Forelimb muscle (tissue), 1 donor: ENCODE results near the gene PTX4. TPM values are rescaled to one million over a fixed set of nuclear protein-coding genes. Genes with fewer than 3 reads are reported as not detected.
"Not testable (repeated sequence)": the region's sequence is repeated elsewhere in the genome, so short reads cannot be mapped to it uniquely, and the experiment has no call there.

Source experiments
- DNase-seq: peaks from one replicate; pipeline ENCODE4 v3.0.0-alpha.2; 2013; ENCODE audit warnings: low read depth
- polyA plus RNA-seq: library from polyadenylated mRNA; unstranded; fragments of 120-200 nt; gene quantifications from one replicate; pipeline ENCODE4 v1.2.1, GENCODE V29; 2013; ENCODE audit not compliant: insufficient read length

The PTX4 gene
- polyA plus RNA-seq, 1 donor = 0.53 TPM

DNA sequence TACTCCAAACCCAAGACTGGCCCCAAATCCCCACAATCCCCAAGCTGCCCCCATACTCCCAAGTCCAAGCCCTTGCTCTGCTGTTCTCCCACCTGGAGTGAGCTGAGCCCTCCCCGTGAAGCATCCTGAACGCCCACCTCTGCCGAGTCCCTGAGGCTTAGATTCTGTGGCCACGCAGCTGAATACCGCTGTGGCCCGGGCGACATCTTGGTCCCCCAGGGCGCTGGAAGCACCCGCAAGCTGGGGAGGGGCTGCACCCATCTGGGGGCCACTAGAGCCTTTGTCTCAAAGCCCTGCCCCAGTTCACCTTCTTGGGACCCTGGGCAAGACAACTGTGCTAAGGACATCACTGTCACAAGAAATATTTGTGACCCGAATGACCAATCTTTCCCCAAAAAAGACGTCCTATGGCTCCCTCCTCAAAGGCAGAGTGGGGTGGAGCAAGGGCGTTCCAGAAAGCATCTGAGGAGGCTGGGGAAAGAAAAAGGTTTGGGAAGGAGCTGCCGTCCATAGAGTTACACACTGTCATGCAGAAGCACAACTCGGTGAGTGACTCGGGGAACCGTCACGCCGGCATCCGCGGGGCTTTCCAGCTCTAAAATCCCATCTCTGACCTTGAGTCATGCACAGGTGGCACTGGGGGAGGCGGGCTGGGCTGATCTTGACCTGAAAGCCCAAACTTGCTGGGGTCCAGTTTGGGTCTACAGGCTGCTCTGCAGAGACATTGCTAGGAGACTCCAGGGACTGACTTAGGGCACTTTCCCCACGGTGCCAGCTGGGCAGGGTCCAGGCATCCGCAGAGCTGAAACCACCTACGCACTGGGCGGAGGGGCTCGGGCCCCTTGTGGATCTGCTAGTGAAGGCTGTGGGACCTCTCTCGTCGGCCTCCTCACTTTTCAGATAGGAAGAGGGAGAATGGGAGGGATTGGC, 6.6 kb downstream of the PTX4 start:
- no peak for DNase-seq

- not testable (repeated sequence) for DNase-seq
Observed at GRCh38 chr16:1478937-1479336, 9.8 kb downstream of the PTX4 start.

DNA sequence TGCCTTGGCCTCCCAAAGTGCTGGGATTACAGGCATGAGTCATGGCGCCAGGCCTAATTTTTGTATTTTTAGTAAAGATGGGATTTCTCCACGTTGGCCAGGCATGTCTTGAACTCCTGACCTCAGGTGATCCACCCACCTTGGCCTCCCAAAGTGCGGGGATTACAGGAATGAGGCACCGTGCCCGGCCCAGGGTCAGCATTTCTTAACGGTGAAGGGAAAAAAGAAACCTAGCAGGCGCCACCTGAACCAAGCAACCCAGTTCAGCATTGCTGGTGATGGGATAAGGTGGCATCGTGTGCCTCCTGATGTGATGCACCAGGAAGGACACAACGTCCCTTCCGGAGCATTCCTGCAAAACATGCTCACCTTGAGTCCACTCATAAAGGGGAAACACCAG, 11.7 kb downstream of the PTX4 start:
- DNase-seq = no peak

DNA sequence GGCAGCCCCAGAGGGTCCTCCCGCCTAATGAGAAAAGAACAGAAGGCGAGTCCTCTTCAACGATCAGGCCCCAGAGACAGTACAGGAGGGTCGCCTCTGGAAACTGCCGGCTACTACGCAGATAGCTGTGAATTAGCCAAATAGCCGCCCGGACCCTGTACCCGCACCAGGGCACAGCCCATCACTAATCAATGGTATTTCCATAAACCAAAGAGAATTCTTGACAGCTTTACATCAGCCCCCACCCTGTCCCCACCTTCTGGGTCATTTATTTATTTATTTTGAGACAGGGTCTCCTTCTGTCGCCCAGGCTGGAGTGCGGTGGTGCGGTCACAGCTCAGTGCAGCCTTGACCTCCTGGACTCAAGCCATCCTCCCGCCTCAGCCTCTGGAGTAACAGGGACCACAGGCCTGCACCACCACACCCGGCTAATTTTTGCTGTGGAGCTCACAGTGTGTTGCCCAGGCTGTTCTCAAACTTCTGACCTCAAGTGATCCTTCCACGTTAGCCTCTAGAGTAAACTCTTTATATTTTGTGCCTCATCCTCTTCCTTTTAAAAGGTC, 13.1 kb downstream of the PTX4 start:
- no peak for DNase-seq

DNA sequence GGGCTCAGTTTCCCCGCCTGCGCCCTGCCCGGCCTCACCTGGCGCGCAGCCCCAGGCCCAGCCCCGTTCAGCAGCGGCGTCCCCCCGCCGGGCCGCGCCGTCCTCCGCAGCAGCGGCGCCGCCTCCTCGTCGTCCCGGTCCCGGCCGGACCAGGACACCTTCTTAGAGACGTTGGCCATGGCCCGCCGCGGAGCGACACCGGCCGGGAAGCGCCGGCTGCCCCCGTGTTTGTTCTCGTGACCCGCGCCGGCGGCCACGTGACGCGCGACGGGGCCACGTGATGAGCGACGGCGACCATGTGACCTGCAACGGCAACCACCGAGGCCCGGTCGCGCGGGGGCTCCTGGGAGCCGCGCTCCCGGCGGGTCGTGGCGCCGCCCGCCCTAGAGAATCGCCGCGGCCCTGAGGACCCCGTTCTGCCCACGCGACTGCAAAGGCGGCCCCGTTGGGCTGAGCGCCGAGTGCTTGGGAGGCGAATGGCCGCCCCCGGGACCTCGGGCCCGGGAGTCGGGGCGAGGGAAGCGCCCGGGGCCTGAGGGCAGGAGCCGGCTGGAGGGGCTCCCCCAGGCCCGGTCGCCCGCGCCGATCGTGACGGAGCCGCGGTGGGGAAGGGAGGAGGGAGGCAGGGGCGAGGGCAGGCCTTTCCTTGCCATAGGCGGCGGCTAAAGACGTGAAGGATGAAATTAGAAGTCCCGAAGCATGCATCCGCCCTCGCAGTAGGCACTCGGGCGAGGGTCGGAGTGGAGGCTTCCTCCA, 13.8 kb downstream of the PTX4 start, which contains the start of gene CLCN7:
Gene CLCN7 (minus strand): TSS at position 233 of the 756 bp plus-strand sequence. CDS start 54 bp downstream, at position 179.
- DNase-seq = peak; percentile 44

DNA sequence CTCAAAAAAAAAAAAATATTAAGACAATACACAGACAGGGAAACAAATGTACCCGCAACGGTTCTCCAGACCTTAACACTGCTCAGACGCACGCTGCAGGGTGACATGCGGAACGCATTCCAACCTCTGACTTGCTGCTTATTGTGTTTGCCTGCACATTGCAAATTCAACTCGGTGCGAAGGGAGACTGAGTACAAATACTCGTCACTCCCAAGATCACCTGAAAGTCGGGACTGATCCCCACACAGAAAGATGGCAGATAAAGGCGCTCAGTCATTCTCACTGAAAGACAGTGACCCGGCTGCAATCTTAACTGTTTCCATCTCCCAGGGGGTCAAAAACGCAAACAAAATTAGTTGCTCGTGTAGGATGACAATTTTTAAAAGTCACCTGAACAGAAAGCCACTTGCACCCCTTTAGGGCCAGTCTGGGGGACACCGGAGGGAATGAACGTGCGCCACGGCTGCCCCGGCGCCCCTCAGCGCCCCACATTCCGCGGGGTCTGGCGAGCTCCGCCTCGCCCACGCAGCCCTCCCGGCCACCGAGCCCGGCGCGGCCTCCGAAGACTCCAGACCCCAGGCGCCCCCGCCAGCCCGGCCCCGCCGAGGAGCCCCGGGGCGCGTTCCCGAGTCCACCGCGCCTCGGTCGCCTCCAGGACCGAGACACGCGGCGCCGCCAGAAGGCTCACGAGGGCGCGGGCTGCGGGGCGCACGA, 14.5 kb downstream of the PTX4 start:
- no peak for DNase-seq

GRCh38 chr16:1472974-1473373, 15.8 kb downstream of the PTX4 start:
- no peak for DNase-seq

GRCh38 chr16:1471569-1472194, 17.1 kb downstream of the PTX4 start:
- DNase-seq = no peak

- no peak for DNase-seq
Observed at GRCh38 chr16:1470481-1471251, 18.1 kb downstream of the PTX4 start.

DNA sequence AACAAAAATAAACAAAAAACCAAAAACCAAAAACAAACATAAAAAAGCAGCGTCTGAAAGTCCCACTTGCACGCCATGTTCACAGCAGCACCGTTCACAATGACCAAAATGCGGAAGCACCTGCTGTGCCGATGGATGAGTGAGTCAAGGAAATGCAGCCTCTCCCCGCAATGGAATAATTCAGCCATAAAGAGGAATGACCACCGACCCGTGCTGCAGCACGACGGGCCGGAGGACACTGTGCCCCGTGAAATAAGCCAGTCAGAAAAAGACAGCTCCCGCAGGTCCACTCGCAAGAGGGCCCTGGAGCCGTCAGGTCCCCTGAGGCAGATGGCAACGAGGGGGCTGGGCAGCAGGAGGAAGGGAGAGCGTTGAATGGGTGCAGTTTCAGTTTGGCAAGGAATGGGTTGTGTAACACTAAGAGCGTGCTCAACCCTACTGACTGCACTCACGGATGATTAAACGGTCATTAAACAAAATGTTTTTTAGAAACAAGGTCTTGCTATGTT, 19.0 kb downstream of the PTX4 start:
- DNase-seq = no peak

- not testable (repeated sequence) for DNase-seq
Observed at GRCh38 chr16:1469141-1469540, 19.6 kb downstream of the PTX4 start.

GRCh38 chr16:1468426-1468810, 20.3 kb downstream of the PTX4 start:
- DNase-seq = no peak

DNA sequence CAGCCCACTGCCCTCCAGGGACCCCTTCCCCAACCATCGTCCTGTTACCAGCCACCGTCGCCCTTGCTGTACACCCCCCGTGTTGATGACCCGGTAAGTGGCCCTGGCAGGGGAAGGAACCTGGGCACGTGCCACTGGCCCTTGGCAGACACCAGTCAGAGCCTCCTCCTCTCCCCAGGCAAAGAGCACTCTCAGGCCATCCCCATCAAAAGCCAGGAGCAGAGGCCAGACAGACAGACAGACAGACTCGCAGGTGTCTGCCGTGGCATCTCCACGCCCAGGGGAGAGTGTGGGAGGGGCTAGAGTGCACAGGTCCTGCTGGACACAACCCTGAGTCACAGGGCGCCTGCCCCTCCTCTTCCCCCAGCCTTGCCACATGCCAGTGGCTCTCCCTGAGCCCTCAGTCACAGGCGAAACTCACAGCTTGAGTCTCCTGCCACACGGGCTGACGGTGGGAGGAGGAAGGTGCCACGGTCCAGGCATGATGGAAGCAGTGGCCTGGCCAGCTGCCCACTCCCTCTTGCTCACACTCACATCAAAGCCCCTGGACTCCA, 21.7 kb downstream of the PTX4 start:
- DNase-seq = no peak

GRCh38 chr16:1466054-1466453, 22.7 kb downstream of the PTX4 start:
- DNase-seq = no peak

DNA sequence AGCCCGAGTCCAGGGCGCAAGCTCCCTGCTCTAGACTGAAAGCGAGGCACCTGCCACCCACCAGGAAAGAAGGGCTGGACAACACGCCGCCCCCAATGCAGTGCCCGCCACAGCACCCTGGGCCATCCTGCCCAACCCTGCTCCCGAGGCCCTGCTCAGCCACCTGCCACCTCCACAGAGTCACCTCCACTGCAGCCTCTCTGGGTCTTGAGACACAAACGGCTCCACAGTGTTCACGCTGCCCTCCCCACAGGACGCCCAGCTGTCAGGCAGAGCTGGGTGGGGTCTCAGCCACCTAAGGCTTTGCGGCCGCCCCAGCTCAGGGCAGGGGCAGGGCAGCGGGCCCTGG, 23.2 kb downstream of the PTX4 start:
- DNase-seq = no peak

GRCh38 chr16:1464894-1465566, 23.7 kb downstream of the PTX4 start:
- DNase-seq = no peak

DNA sequence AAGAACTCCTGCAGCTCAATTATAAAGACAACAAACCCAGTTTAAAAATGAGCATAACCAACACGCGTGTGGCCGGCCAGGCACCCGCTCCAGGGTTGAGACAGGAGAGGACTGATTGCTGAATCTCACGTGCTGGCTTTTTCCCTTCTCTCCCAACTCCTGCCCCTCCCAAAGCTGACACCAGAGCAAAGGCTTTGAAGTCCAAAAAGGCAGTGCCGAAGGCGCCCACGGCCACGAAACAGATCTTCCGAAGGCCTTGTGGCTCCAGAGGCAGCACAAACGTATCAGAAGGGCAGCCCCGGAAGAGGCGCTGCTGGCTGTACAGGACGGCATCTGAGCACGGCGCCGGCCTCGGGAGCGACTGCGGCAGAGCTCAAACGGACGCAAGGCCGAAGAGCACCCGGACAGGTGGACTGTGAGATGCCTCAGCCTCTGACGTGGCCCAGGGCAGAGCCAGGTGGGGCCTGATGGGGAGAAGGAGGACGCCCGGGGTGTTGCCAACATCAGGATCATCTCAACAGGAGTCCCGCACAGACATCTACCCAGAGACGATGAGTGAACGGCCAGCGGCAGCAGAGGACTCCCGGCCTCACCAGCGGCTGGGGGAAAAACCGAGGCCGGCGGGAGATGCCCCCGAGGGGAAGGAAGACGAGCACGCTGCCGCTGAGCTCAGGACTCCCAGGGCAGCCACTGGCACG, 24.4 kb downstream of the PTX4 start:
- no peak for DNase-seq

DNA sequence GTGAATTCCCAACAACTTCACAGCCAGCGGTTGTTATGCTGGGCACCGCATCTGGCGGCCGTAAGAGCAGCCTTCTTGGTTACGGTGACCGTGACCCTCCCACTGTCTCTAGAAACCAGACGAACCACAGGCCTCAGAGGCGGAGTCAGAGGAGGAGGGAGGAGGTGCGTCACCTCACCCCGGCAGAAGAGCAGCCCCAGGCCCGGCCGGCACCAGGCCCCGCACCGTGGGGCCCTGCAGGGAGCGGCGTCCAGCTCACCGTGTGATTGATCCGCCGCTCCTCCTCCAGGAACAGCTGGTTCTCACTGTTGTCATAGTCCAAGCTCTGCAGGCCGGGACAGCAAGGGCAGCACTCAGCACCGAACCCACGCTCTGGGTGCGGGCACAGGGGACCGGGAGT, 27.6 kb downstream of the PTX4 start:
- no peak for DNase-seq

DNA sequence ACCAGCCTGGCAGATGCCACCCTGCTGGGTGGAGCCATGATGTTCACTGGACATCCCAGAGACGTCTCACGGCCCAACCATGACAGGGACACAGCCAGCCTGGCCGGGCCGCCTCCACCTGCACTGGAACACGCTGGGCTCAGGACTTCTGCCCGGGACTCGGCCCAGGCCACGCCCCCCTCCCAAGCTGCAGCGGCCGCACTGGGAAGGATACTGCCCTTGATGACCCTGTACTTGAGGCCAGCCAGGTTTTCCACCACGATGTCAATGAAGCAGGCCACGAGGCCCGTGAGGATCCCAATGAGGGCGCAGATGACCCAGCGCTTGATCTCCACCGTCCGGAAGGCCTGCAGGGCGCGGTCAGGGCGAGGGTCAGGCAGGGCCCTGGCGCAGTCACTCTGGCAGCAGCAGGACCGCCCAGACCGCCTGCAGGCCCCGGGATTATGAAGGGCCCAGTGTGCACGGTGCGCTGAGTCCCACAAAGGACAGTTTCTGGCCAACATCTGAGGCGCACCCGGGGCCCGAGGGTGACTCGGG, 28.1 kb downstream of the PTX4 start:
- DNase-seq = no peak
